WTC11 (cell line): ENCODE measurements around the gene OSBPL7. TPM values are rescaled to one million over a fixed set of nuclear protein-coding genes. Genes with fewer than 3 reads are reported as not detected.

Experiments used
- ATAC-seq: fragments of 200-7000 bp; cut with Tn5 transposase; 2 replicates; pipeline ENCODE4 v1.10.0; 2021; ENCODE audit warnings: mild to moderate bottlenecking, moderate library complexity
- CTCF ChIA-PET: fragments of 300-600 bp; sonication (Branson Sonifier 250); formaldehyde crosslinking; loops from one replicate; lab custom pipeline; 2021; ENCODE audit warnings: antibody characterized with exemption; lab: Charles Lee
- POLR2A ChIA-PET: fragments of 350-600 bp; sonication (Branson Sonifier 250); formaldehyde crosslinking; loops from one replicate; lab custom pipeline; 2021; ENCODE audit warnings: antibody characterized with exemption; lab: Charles Lee
- DNase-seq: peaks from one replicate; pipeline ENCODE4 v3.0.0; 2021; ENCODE audit warnings: low spot score
- H3K27ac Mint-ChIP-seq: 2 replicates; pipeline ENCODE4 v1.8.0; 2021; ENCODE audit warnings: mixed read lengths
- H3K27me3 Mint-ChIP-seq: 2 replicates; pipeline ENCODE4 v1.8.0; 2021; ENCODE audit warnings: low read depth, mild to moderate bottlenecking, moderate library complexity, mixed read lengths
- H3K36me3 Mint-ChIP-seq: 2 replicates; pipeline ENCODE4 v1.8.0; 2021; ENCODE audit warnings: mixed read lengths
- H3K4me1 Mint-ChIP-seq: 2 replicates; pipeline ENCODE4 v1.8.0; 2022; ENCODE audit warnings: mixed read lengths
- H3K4me3 Mint-ChIP-seq: 2 replicates; pipeline ENCODE4 v1.8.0; 2021; ENCODE audit warnings: mild to moderate bottlenecking, moderate library complexity, mixed read lengths
- H3K9me3 Mint-ChIP-seq: 2 replicates; pipeline ENCODE4 v1.8.0; 2021; ENCODE audit warnings: mixed read lengths
- ATF3 ChIP-seq: sonication (generic); formaldehyde crosslinking; conservative IDR thresholded peaks from 2 replicates; pipeline ENCODE4 v1.8.1; 2022; ENCODE audit warnings: mild to moderate bottlenecking, missing genetic modification reagents
- CDX4 ChIP-seq: fragments of 250-450 bp; sonication (Bioruptor Pico); IDR thresholded peaks from 2 replicates; pipeline ENCODE4 v1.9.0; 2021; ENCODE audit warnings: moderate library complexity, mild to moderate bottlenecking, inconsistent platforms, borderline replicate concordance
- ELF4 ChIP-seq: sonication (generic); formaldehyde crosslinking; IDR thresholded peaks from 2 replicates; pipeline ENCODE4 v1.8.1; 2022; ENCODE audit warnings: low read depth, mild to moderate bottlenecking, moderate library complexity, missing genetic modification reagents
- FOXJ3 ChIP-seq: sonication (generic); formaldehyde crosslinking; IDR thresholded peaks from 2 replicates; pipeline ENCODE4 v1.9.0; 2021; ENCODE audit warnings: missing genetic modification reagents, mild to moderate bottlenecking, borderline replicate concordance
- FOXK1 ChIP-seq: sonication (generic); formaldehyde crosslinking; IDR thresholded peaks from 2 replicates; pipeline ENCODE4 v1.8.0; 2022; ENCODE audit warnings: mild to moderate bottlenecking, moderate library complexity, missing genetic modification reagents
- FOXP1 ChIP-seq: sonication (generic); formaldehyde crosslinking; IDR thresholded peaks from 2 replicates; pipeline ENCODE4 v1.8.0; 2022; ENCODE audit warnings: missing genetic modification reagents, mild to moderate bottlenecking, moderate library complexity, borderline replicate concordance
- GTF2I ChIP-seq: fragments of 250-450 bp; sonication (Bioruptor Pico); conservative IDR thresholded peaks from 2 replicates; pipeline ENCODE4 v1.4.0; 2021; ENCODE audit warnings: mild to moderate bottlenecking
- HMGXB4 ChIP-seq: sonication (generic); formaldehyde crosslinking; IDR thresholded peaks from 2 replicates; pipeline ENCODE4 v1.8.1; 2023; ENCODE audit warnings: mild to moderate bottlenecking, moderate library complexity, missing genetic modification reagents
- JAZF1 ChIP-seq: fragments of 250-450 bp; sonication (Bioruptor Pico); IDR thresholded peaks from 2 replicates; pipeline ENCODE4 v1.9.0; 2021; ENCODE audit warnings: moderate library complexity, mild to moderate bottlenecking, inconsistent platforms
- JUN ChIP-seq: sonication (generic); formaldehyde crosslinking; IDR thresholded peaks from 2 replicates; pipeline ENCODE4 v1.8.0; 2023; ENCODE audit warnings: mild to moderate bottlenecking, missing genetic modification reagents
- MXD4 ChIP-seq: fragments of 250-450 bp; sonication (Bioruptor Pico); IDR thresholded peaks from 2 replicates; pipeline ENCODE4 v1.8.0; 2021; ENCODE audit warnings: mild to moderate bottlenecking, moderate library complexity, borderline replicate concordance
- NR2C2 ChIP-seq: sonication (generic); formaldehyde crosslinking; IDR thresholded peaks from 2 replicates; pipeline ENCODE4 v1.8.0; 2022; ENCODE audit warnings: mild to moderate bottlenecking, missing genetic modification reagents
- PRRX2 ChIP-seq: fragments of 250-450 bp; sonication (Bioruptor Pico); IDR thresholded peaks from 2 replicates; pipeline ENCODE4 v1.8.0; 2021; ENCODE audit warnings: mild to moderate bottlenecking
- SP1 ChIP-seq: sonication (generic); formaldehyde crosslinking; conservative IDR thresholded peaks from 2 replicates; pipeline ENCODE4 v1.8.1; 2022; ENCODE audit warnings: missing genetic modification reagents
- TP53 ChIP-seq: sonication (generic); formaldehyde crosslinking; IDR thresholded peaks from 2 replicates; pipeline ENCODE4 v1.8.1; 2023; ENCODE audit warnings: mild to moderate bottlenecking, missing genetic modification reagents
- ZBTB43 ChIP-seq: sonication (generic); formaldehyde crosslinking; IDR thresholded peaks from 2 replicates; pipeline ENCODE4 v1.8.1; 2023; ENCODE audit warnings: mild to moderate bottlenecking, missing genetic modification reagents
- ZNF396 ChIP-seq: fragments of 250-450 bp; sonication (Bioruptor Pico); IDR thresholded peaks from 2 replicates; pipeline ENCODE4 v1.8.0; 2021; ENCODE audit warnings: mild to moderate bottlenecking, moderate library complexity, borderline replicate concordance
- total RNA-seq: library from RNA; stranded (reverse); gene quantifications from 3 replicates; pipeline ENCODE4 v1.2.3, GENCODE V29; 2021
- TF ChIP-seq, protein P1 (sequence below): sonication (generic); formaldehyde crosslinking; IDR thresholded peaks from 2 replicates; pipeline ENCODE4 v1.8.0; 2022; ENCODE audit warnings: mild to moderate bottlenecking, missing genetic modification reagents
- TF ChIP-seq, protein P2 (sequence below): sonication (generic); formaldehyde crosslinking; IDR thresholded peaks from 2 replicates; pipeline ENCODE4 v1.8.1; 2023; ENCODE audit warnings: mild to moderate bottlenecking, missing genetic modification reagents, moderate library complexity

OSBPL7 gene
- total RNA-seq, 1 experiment from 2014 or later: 13.5 TPM

GRCh38 chr17:47838636-47839035, 17.0 kb upstream of the OSBPL7 start (continued):
- TF ChIP-seq TP53 (no peak), ZBTB43 (no peak)
- TF ChIP-seq, protein P1, sequence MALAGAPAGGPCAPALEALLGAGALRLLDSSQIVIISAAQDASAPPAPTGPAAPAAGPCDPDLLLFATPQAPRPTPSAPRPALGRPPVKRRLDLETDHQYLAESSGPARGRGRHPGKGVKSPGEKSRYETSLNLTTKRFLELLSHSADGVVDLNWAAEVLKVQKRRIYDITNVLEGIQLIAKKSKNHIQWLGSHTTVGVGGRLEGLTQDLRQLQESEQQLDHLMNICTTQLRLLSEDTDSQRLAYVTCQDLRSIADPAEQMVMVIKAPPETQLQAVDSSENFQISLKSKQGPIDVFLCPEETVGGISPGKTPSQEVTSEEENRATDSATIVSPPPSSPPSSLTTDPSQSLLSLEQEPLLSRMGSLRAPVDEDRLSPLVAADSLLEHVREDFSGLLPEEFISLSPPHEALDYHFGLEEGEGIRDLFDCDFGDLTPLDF (CRISPR knock-in tag): no peak
- TF ChIP-seq, all 79 proteins: peak for 0

DNA sequence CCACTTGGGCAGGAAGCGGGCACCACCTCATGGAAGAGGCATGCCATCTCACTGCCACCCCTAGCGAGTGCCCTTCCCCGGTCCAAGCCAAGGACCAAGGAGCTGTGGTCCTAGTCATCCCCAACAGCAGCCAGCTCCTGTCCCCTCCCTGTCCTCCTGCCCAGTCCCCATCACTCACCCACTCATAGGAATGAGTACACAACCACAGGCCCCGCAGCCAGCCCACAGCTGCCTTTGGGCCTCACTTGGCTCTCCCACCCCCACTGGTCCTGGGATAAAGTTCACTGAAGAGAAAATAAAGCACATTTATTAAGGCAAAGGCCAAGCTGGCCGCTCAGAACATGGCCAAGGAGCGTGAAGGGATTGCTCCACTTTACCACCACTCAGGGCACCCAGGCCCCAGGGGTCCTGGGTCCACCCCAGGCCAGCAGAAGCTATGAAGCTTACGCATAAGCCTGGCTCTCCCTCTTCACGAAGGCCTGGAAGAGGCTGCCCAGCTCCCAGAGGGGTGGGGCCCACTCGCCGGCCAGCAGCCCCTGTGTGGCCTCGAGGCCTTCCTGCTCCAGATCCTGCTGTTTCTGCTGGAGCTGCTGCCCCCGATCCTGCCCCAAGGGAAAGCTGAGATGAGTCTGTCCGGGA, 15.9 kb upstream of the OSBPL7 start:
- Mint-ChIP-seq H3K4me1 (peaks cover 18% of the 10 kb centered on the region), H3K27me3 (no peaks in the 10 kb centered on the region), H3K9me3 (no peaks in the 10 kb centered on the region), H3K27ac (no peak overlapping the region), H3K36me3 (no peaks in the 10 kb centered on the region; the same call in 1 of the 2 replicates), H3K4me3 (no peak overlapping the region)
- DNase-seq: no peak
- no peak for TF ChIP-seq GTF2I (CRISPR knock-in tag)
- no peak for ATAC-seq
- ChIA-PET POLR2A (interaction anchor here (0.6 to 1.3 kb wide), 2 partner anchors 58 to 187 kb away, joined by 3 read pairs; partner anchors contain the start of gene SP2), CTCF (interaction anchor here (1.2 to 19.3 kb wide), 4 partner anchors 10 to 133 kb away, joined by 3 to 1122 read pairs (median 8); partner anchors contain the start of genes CDK5RAP3 and SP2)

- H3K27ac Mint-ChIP-seq: no peak overlapping the region
- H3K27me3 Mint-ChIP-seq: no peaks in the 10 kb centered on the region
- no peaks in the 10 kb centered on the region for H3K9me3 Mint-ChIP-seq
- ChIA-PET CTCF (interaction anchor here (1.2 to 19.3 kb wide), 4 partner anchors 11 to 134 kb away, joined by 3 to 1122 read pairs (median 8); partner anchors contain the start of genes CDK5RAP3 and SP2), POLR2A (interaction anchor here (1.3 kb wide), 1 partner anchor 59 kb away, joined by 3 read pairs; the partner anchor contains the start of gene SP2)
- DNase-seq: no peak
- TF ChIP-seq PRRX2 (CRISPR knock-in tag): no peak
- TF ChIP-seq JUN (CRISPR knock-in tag): no peak
- TF ChIP-seq GTF2I (CRISPR knock-in tag): no peak
- TF ChIP-seq, protein P2, sequence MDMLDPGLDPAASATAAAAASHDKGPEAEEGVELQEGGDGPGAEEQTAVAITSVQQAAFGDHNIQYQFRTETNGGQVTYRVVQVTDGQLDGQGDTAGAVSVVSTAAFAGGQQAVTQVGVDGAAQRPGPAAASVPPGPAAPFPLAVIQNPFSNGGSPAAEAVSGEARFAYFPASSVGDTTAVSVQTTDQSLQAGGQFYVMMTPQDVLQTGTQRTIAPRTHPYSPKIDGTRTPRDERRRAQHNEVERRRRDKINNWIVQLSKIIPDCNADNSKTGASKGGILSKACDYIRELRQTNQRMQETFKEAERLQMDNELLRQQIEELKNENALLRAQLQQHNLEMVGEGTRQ (CRISPR knock-in tag): no peak
- no peak for TF ChIP-seq NR2C2 (CRISPR knock-in tag)
- no peak for TF ChIP-seq FOXK1 (CRISPR knock-in tag)
- TF ChIP-seq ELF4 (CRISPR knock-in tag): no peak
- TF ChIP-seq CDX4 (CRISPR knock-in tag): no peak
- TF ChIP-seq, protein P1 (CRISPR knock-in tag): no peak
- TF ChIP-seq JAZF1: no peak
- no peak for TF ChIP-seq MXD4 (CRISPR knock-in tag)
- TF ChIP-seq ATF3 (CRISPR knock-in tag): no peak
- no peak for TF ChIP-seq HMGXB4
- TF ChIP-seq ZNF396: no peak
- TF ChIP-seq FOXJ3 (CRISPR knock-in tag): no peak
- TF ChIP-seq SP1: no peak
- TF ChIP-seq FOXP1 (CRISPR knock-in tag): no peak
- no peaks in the 10 kb centered on the region; the same call in 1 of the 2 replicates for H3K36me3 Mint-ChIP-seq
- no peak overlapping the region for H3K4me3 Mint-ChIP-seq
- no peak for ATAC-seq
- H3K4me1 Mint-ChIP-seq: peaks cover 14% of the 10 kb centered on the region
Measured at GRCh38 chr17:47836601-47837000, 15.0 kb upstream of the OSBPL7 start.
